GM03348 (cell line): ENCODE results near the gene GPC1.

Source experiments
- DNase-seq: peaks from one replicate; pipeline ENCODE4 v3.0.0; 2012; ENCODE audit warnings: low spot score

The GPC1 gene

GRCh38 chr2:240458044-240458899 lies 22.8 kb downstream of the GPC1 start:
- no peak for DNase-seq

GRCh38 chr2:240458900-240459391 lies 23.5 kb downstream of the GPC1 start:
- no peak for DNase-seq

- no peak for DNase-seq
Measured at GRCh38 chr2:240459401-240460252, 24.2 kb downstream of the GPC1 start.

- DNase-seq: no peak
Measured at GRCh38 chr2:240460253-240460711, 24.8 kb downstream of the GPC1 start.

GRCh38 chr2:240460781-240461431 lies 25.4 kb downstream of the GPC1 start:
- DNase-seq: no peak

- DNase-seq: no peak
Measured at GRCh38 chr2:240461471-240462072, 26.1 kb downstream of the GPC1 start.

- no peak for DNase-seq
Measured at GRCh38 chr2:240462073-240462706, 26.7 kb downstream of the GPC1 start.

- DNase-seq: no peak
Measured at GRCh38 chr2:240462707-240463273, 27.3 kb downstream of the GPC1 start.

- no peak for DNase-seq
Measured at GRCh38 chr2:240463274-240463865, 27.9 kb downstream of the GPC1 start.

- no peak for DNase-seq
Measured at GRCh38 chr2:240463866-240464481, 28.5 kb downstream of the GPC1 start.

- no peak for DNase-seq
Measured at GRCh38 chr2:240464514-240465241, 29.2 kb downstream of the GPC1 start.

- DNase-seq: no peak
Measured at GRCh38 chr2:240465268-240465764, 29.9 kb downstream of the GPC1 start.

- no peak for DNase-seq
Measured at GRCh38 chr2:240465765-240466578, 30.5 kb downstream of the GPC1 start.

GRCh38 chr2:240466579-240467148 lies 31.2 kb downstream of the GPC1 start:
- no peak for DNase-seq

- no peak for DNase-seq
Measured at GRCh38 chr2:240467149-240467642, 31.7 kb downstream of the GPC1 start.

GRCh38 chr2:240467659-240468302 lies 32.3 kb downstream of the GPC1 start:
- DNase-seq: no peak
